NCI-H2196 treated with DMSO at 0.1 percent for 48 hours (cell line): ENCODE measurements around the gene CDK2.

Experiments
- DNase-seq: peaks from one replicate; lab custom pipeline; 2025; ENCODE audit not compliant: unreplicated experiment; lab: John Stamatoyannopoulos, UW

The CDK2 gene

GRCh38 chr12:55937981-55938380 lies 28.6 kb upstream of the CDK2 start:
- DNase-seq, result no peak

- DNase-seq, result no peak
Measured at GRCh38 chr12:55938826-55939501, 27.7 kb upstream of the CDK2 start.

GRCh38 chr12:55940065-55940732 lies 26.4 kb upstream of the CDK2 start:
- peak; percentile 85 for DNase-seq

GRCh38 chr12:55942055-55942454 lies 24.6 kb upstream of the CDK2 start:
- DNase-seq, result no peak

GRCh38 chr12:55942577-55943136 lies 24.0 kb upstream of the CDK2 start:
- no peak for DNase-seq

- no peak for DNase-seq
Measured at GRCh38 chr12:55946553-55946952, 20.1 kb upstream of the CDK2 start.

GRCh38 chr12:55955344-55955743 lies 11.3 kb upstream of the CDK2 start:
- DNase-seq, result no peak

- DNase-seq, result no peak
Measured at GRCh38 chr12:55955800-55956508, 10.7 kb upstream of the CDK2 start.

GRCh38 chr12:55957106-55957859 lies 9.3 kb upstream of the CDK2 start:
- peak; percentile 43 for DNase-seq

GRCh38 chr12:55963760-55964159 lies 2.9 kb upstream of the CDK2 start:
- no peak for DNase-seq

- DNase-seq, result no peak
Measured at GRCh38 chr12:55965240-55965639, 1.4 kb upstream of the CDK2 start.

GRCh38 chr12:55965941-55966407 lies 656 bp upstream of the CDK2 start, which contains the start of gene PMEL:
Gene PMEL, minus strand, starts transcription at chr12:55966042. Its CDS starts 31 bp downstream, at chr12:55966011.
- no peak for DNase-seq

- DNase-seq, result no peak
Measured at GRCh38 chr12:55969356-55969755, 2.7 kb downstream of the CDK2 start.

GRCh38 chr12:55970775-55971174 lies 4.1 kb downstream of the CDK2 start:
- DNase-seq, result no peak

GRCh38 chr12:55972042-55972441 lies 5.4 kb downstream of the CDK2 start:
- no peak for DNase-seq

GRCh38 chr12:55972456-55972855 lies 5.8 kb downstream of the CDK2 start:
- DNase-seq, result no peak

- DNase-seq, result no peak
Measured at GRCh38 chr12:55972911-55973598, 6.4 kb downstream of the CDK2 start.

GRCh38 chr12:55973599-55974307 lies 7.1 kb downstream of the CDK2 start, which contains the start of gene RAB5B:
Gene RAB5B, plus strand, starts transcription at chr12:55974078. Its CDS starts 12,883 bp downstream, at chr12:55986961.
- DNase-seq, result peak; percentile 100

- DNase-seq, result no peak
Measured at GRCh38 chr12:55974308-55974730, 7.7 kb downstream of the CDK2 start.
